Activated CD8-positive, alpha-beta T cell treated with anti-CD3 and anti-CD28 coated beads for 36 hours (primary cell): ENCODE results near the gene OR7A5. TPM values are rescaled to one million over a fixed set of nuclear protein-coding genes. Genes with fewer than 3 reads are reported as not detected.

ENCODE experiments used
- ATAC-seq: fragments of 200-7000 bp; cut with Tn5 transposase; one replicate; pipeline ENCODE4 v1.10.0; 2021; ENCODE audit warnings: mild to moderate bottlenecking, moderate library complexity
- CTCF ChIA-PET: fragments of 350-600 bp; sonication (Branson Sonifier 250); formaldehyde crosslinking; loops from one replicate; lab custom pipeline; 2021; ENCODE audit warnings: antibody characterized with exemption; lab: Charles Lee
- POLR2A ChIA-PET: fragments of 350-600 bp; sonication (Branson Sonifier 250); formaldehyde crosslinking; loops from one replicate; lab custom pipeline; 2021; ENCODE audit warnings: antibody characterized with exemption; lab: Charles Lee
- DNase-seq: peaks from one replicate; pipeline ENCODE4 v3.0.0-alpha.2; 2020
- H3K27ac Mint-ChIP-seq: one replicate; pipeline ENCODE4 v1.8.0; 2021; ENCODE audit warnings: mild to moderate bottlenecking, mixed read lengths
- H3K27me3 Mint-ChIP-seq: one replicate; pipeline ENCODE4 v1.8.0; 2021; ENCODE audit warnings: mixed read lengths
- H3K36me3 Mint-ChIP-seq: one replicate; pipeline ENCODE4 v1.8.0; 2021; ENCODE audit warnings: low read depth, mixed read lengths
- H3K4me1 Mint-ChIP-seq: one replicate; pipeline ENCODE4 v1.8.0; 2021; ENCODE audit warnings: low read depth, mixed read lengths
- H3K4me3 Mint-ChIP-seq: one replicate; pipeline ENCODE4 v1.8.0; 2021; ENCODE audit warnings: mild to moderate bottlenecking, moderate library complexity, mixed read lengths
- H3K9me3 Mint-ChIP-seq: one replicate; pipeline ENCODE4 v1.8.0; 2021; ENCODE audit warnings: mixed read lengths
- CTCF ChIP-seq: fragments of 200-600 bp; IDR thresholded peaks from one replicate; pipeline ENCODE4 v1.8.0; 2022; ENCODE audit warnings: antibody characterized with exemption, mild to moderate bottlenecking
- intact Hi-C: fragments of 100-400 bp; cut with micrococcal nuclease; formaldehyde crosslinking; loops from one replicate; pipeline ENCODE4 v1.10.0; 2022
- total RNA-seq, 2 experiments: library from RNA; stranded (reverse); gene quantifications; one replicate each; pipeline ENCODE4 v1.2.3, GENCODE V29; 2021

The OR7A5 gene
- total RNA-seq, 2 experiments from 2014 or later = not detected

GRCh38 chr19:14843169-14843568, 8.2 kb upstream of the OR7A5 start:
- DNase-seq (no peak), ATAC-seq (no peak)
- no peaks in the 10 kb centered on the region for H3K9me3 Mint-ChIP-seq
- no peaks in the 10 kb centered on the region for H3K4me1 Mint-ChIP-seq
- ChIA-PET POLR2A (no interaction called here), CTCF (no interaction called here)
- H3K27me3 Mint-ChIP-seq = peaks cover 11% of the 10 kb centered on the region
- no peak overlapping the region for H3K27ac Mint-ChIP-seq
- H3K36me3 Mint-ChIP-seq = no peaks in the 10 kb centered on the region
- no peak for TF ChIP-seq CTCF
- H3K4me3 Mint-ChIP-seq = no peak overlapping the region
- intact Hi-C loops = no loop called here

DNA sequence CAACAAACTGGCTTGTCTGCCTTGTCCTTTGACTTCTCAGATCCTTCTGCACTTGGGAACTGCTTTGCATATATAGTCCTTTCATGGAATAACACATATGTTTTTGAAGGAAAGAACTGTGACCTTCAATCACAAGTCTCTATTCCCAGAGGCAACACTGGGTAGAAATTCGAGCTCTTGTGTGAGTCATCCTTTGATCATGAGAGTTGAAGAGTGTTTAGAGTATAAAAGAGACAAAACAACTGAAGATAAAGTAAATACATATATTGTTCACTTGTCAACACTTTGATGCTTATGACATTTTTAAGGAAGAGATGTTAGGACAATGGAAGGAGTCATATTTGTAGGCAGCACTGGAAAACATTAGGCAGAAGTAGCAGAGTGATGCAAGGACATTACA, 5.2 kb upstream of the OR7A5 start:
- H3K36me3 Mint-ChIP-seq = no peaks in the 10 kb centered on the region
- no peak for DNase-seq
- ATAC-seq = no peak
- ChIA-PET CTCF (no interaction called here), POLR2A (no interaction called here)
- no peaks in the 10 kb centered on the region for H3K9me3 Mint-ChIP-seq
- H3K4me1 Mint-ChIP-seq = no peaks in the 10 kb centered on the region
- intact Hi-C loops = no loop called here
- H3K27ac Mint-ChIP-seq = no peak overlapping the region
- peaks cover 13% of the 10 kb centered on the region for H3K27me3 Mint-ChIP-seq
- no peak overlapping the region for H3K4me3 Mint-ChIP-seq
- TF ChIP-seq CTCF = no peak

GRCh38 chr19:14837391-14837790, 2.4 kb upstream of the OR7A5 start:
- ATAC-seq (no peak), DNase-seq (no peak)
- ChIA-PET POLR2A (no interaction called here), CTCF (no interaction called here)
- H3K27ac Mint-ChIP-seq = no peak overlapping the region
- peaks cover 9% of the 10 kb centered on the region for H3K27me3 Mint-ChIP-seq
- no peak overlapping the region for H3K4me3 Mint-ChIP-seq
- TF ChIP-seq CTCF = no peak
- H3K36me3 Mint-ChIP-seq = no peaks in the 10 kb centered on the region
- H3K9me3 Mint-ChIP-seq = no peaks in the 10 kb centered on the region
- H3K4me1 Mint-ChIP-seq = no peaks in the 10 kb centered on the region
- intact Hi-C loops = no loop called here

GRCh38 chr19:14830702-14831101, 4.3 kb downstream of the OR7A5 start:
- H3K4me3 Mint-ChIP-seq = no peak overlapping the region
- intact Hi-C loops = no loop called here

GRCh38 chr19:14826006-14826405, 9.0 kb downstream of the OR7A5 start:
- H3K4me1 Mint-ChIP-seq = no peaks in the 10 kb centered on the region
- ATAC-seq (no peak), DNase-seq (no peak)
- no peak for TF ChIP-seq CTCF
- no peak overlapping the region for H3K27ac Mint-ChIP-seq
- no peaks in the 10 kb centered on the region for H3K36me3 Mint-ChIP-seq
- H3K9me3 Mint-ChIP-seq = no peaks in the 10 kb centered on the region
- CTCF ChIA-PET = interaction anchor here (1.3 kb wide), 1 partner anchor 40 kb away, joined by 4 read pairs; no protein-coding TSS in a partner anchor
- POLR2A ChIA-PET = no interaction called here
- H3K4me3 Mint-ChIP-seq = no peak overlapping the region
- H3K27me3 Mint-ChIP-seq = peaks cover 28% of the 10 kb centered on the region
- intact Hi-C loops = no loop called here

More at GRCh38 chr19:14830702-14831101, 4.3 kb downstream of the OR7A5 start:
- TF ChIP-seq CTCF = no peak
- Mint-ChIP-seq H3K27me3 (peaks cover 21% of the 10 kb centered on the region), H3K36me3 (no peaks in the 10 kb centered on the region), H3K27ac (no peak overlapping the region), H3K9me3 (no peaks in the 10 kb centered on the region), H3K4me1 (no peaks in the 10 kb centered on the region)
- ChIA-PET POLR2A (no interaction called here), CTCF (no interaction called here)
- DNase-seq = no peak
- ATAC-seq = no peak
